ENCODE measurements around the gene VPS13D. TPM values are rescaled to one million over a fixed set of nuclear protein-coding genes. Genes with fewer than 3 reads are reported as not detected.
A peak's percentile ranks its signal among the peaks of the same experiment; 100 is the strongest.
"Not testable (repeated sequence)": the region's sequence is repeated elsewhere in the genome, so short reads cannot be mapped to it uniquely, and the experiment has no call there.

VPS13D gene
- total RNA-seq, 2 donors from 2014 or later = 43.1 to 50.6 TPM

- ATAC-seq (peak in 1 of 2 donors; percentile 73), DNase-seq (peak; percentile 57)
- intact Hi-C loops (cut with DNase I) = no loop called here
Measured at GRCh38 chr1:12525311-12526181, 295.7 kb downstream of the VPS13D start.

- no peak for ATAC-seq
- intact Hi-C loops (cut with DNase I) = no loop called here
Measured at GRCh38 chr1:12527564-12527963, 297.7 kb downstream of the VPS13D start.

GRCh38 chr1:12528021-12528852 lies 298.4 kb downstream of the VPS13D start:
- ATAC-seq (peak; percentile 51 to 74), DNase-seq (peak; percentile 76)
- intact Hi-C loops (cut with DNase I) = no loop called here

More at GRCh38 chr1:12527564-12527963, 297.7 kb downstream of the VPS13D start:
- DNase-seq = no peak

- no peak for ATAC-seq
- DNase-seq = no peak
- intact Hi-C loops (cut with DNase I) = no loop called here
Measured at GRCh38 chr1:12529640-12530174, 299.9 kb downstream of the VPS13D start.

GRCh38 chr1:12530462-12531178 lies 300.8 kb downstream of the VPS13D start:
- DNase-seq = no peak
- no peak for ATAC-seq
- intact Hi-C loops (cut with DNase I) = no loop called here

GRCh38 chr1:12531179-12531499 lies 301.3 kb downstream of the VPS13D start:
- intact Hi-C loops (cut with DNase I) = no loop called here
- DNase-seq (no peak), ATAC-seq (no peak)

- no peak for ATAC-seq
- intact Hi-C loops (cut with DNase I) = no loop called here
- no peak for DNase-seq
Measured at GRCh38 chr1:12532405-12533315, 302.8 kb downstream of the VPS13D start.

- intact Hi-C loops (cut with DNase I) = no loop called here
- no peak for ATAC-seq
- no peak for DNase-seq
Measured at GRCh38 chr1:12536023-12536639, 306.3 kb downstream of the VPS13D start.

- intact Hi-C loops (cut with DNase I) = no loop called here
- ATAC-seq (no peak), DNase-seq (no peak)
Measured at GRCh38 chr1:12537294-12537693, 307.5 kb downstream of the VPS13D start.

GRCh38 chr1:12537906-12538461 lies 308.2 kb downstream of the VPS13D start:
- DNase-seq = no peak
- intact Hi-C loops (cut with DNase I) = no loop called here
- ATAC-seq = no peak

GRCh38 chr1:12538536-12538935 lies 308.7 kb downstream of the VPS13D start:
- DNase-seq; intact Hi-C loops (cut with DNase I); ATAC-seq: not testable (repeated sequence)

GRCh38 chr1:12539320-12539704 lies 309.5 kb downstream of the VPS13D start:
- intact Hi-C loops (cut with DNase I) = no loop called here
- DNase-seq (no peak), ATAC-seq (no peak)

- intact Hi-C loops (cut with DNase I) = loop anchor here in 1 of 2 donors (10.0 kb wide), 1 partner anchor 135 kb away; no protein-coding TSS in a partner anchor
- peak; percentile 84 to 88 for ATAC-seq
Measured at GRCh38 chr1:12539705-12540579, 310.1 kb downstream of the VPS13D start.

GRCh38 chr1:12540580-12541273 lies 310.9 kb downstream of the VPS13D start:
- ATAC-seq (no peak), DNase-seq (no peak)
- intact Hi-C loops (cut with DNase I) = loop anchor here in 1 of 2 donors (10.0 kb wide), 1 partner anchor 136 kb away; no protein-coding TSS in a partner anchor

More at GRCh38 chr1:12539705-12540579, 310.1 kb downstream of the VPS13D start:
- peak; percentile 86 for DNase-seq

GRCh38 chr1:12541274-12542137 lies 311.7 kb downstream of the VPS13D start:
- DNase-seq (peak; percentile 73), ATAC-seq (peak; percentile 57 to 65)
- intact Hi-C loops (cut with DNase I) = loop anchor here in 1 of 2 donors (10.0 kb wide), 1 partner anchor 137 kb away; no protein-coding TSS in a partner anchor

All from left cardiac atrium (tissue), 4 donors.